ENCODE results near the gene REEP6.
"Not testable (repeated sequence)": the region's sequence is repeated elsewhere in the genome, so short reads cannot be mapped to it uniquely, and the experiment has no call there.

REEP6 gene

GRCh38 chr19:1492474-1493006 is 1.6 kb downstream of the REEP6 start:
- no peak for DNase-seq

DNA sequence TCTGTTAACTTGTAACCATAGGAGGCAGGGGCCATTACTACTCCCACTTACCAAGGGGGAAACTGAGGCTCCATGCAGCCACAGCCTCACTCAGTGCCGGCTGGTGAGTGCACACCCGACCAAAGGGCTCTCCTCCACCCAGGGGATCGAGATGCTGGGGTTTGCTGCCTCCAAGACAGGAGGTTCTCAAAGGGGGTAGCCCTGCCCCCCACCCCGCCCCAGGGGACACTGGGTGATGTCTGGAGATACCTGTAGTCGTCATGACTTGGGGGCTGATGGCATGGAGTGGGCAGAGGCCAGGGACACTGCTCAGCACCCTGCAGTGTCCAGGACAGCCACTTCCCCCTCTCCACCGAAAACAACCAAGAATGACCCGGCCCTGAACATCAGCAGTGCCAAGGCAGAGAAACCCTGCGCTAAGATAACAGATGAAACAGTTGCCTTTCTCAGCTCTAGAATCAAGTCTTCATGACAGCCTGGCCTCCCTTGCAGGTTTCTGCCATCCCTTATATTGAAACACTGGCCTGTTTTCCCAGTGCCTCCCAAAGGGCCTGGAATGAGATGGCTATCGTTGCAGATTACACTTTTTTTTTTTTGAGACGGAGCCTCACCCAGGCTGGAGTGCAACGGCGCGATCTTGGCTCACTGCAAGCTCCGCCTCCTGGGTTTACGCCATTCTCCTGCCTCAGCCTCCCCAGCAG is 3.3 kb downstream of the REEP6 start:
- DNase-seq = no peak

- no peak for DNase-seq
These were observed 4.2 kb downstream of the REEP6 start for GRCh38 chr19:1495051-1495798.

DNA sequence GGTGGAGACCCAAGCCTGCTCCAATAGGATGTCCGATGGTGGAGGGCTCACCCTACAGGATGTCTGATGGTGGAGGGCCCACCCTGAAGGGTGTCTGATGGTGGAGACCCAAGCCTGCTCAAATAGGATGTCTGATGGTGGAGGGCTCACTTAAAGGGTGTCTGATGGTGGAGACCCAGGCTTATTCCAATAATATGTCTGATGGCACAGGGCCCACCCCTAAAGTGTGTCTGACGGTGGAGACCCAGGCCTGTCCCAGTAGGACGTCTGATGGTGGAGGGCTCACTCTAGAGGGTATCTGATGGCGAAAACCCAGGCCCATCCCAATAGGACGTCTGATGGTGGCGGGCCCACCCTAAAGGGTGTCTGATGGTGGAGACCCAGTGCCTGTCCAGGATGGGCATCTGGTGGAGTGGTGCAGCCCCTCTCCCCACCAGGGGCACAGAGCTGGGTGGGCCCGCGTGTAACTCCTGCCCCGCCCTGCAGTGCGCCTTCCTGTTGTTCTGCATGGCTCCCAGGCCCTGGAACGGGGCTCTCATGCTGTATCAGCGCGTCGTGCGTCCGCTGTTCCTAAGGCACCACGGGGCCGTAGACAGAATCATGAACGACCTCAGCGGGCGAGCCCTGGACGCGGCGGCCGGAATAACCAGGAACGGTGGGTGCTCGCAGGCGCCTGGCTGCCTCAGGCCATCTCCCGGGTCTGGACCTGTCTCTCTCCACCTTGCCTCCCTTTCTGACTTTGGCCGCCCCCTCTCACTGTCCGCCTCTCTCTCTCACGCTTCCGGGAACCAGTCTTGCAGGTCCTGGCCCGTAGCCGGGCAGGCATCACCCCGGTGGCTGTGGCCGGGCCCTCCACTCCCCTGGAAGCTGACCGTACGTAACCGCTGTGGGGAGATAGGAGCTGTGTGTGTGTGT is 5.1 kb downstream of the REEP6 start:
- DNase-seq = no peak

GRCh38 chr19:1496714-1497577 is 6.0 kb downstream of the REEP6 start:
- no peak for DNase-seq

DNA sequence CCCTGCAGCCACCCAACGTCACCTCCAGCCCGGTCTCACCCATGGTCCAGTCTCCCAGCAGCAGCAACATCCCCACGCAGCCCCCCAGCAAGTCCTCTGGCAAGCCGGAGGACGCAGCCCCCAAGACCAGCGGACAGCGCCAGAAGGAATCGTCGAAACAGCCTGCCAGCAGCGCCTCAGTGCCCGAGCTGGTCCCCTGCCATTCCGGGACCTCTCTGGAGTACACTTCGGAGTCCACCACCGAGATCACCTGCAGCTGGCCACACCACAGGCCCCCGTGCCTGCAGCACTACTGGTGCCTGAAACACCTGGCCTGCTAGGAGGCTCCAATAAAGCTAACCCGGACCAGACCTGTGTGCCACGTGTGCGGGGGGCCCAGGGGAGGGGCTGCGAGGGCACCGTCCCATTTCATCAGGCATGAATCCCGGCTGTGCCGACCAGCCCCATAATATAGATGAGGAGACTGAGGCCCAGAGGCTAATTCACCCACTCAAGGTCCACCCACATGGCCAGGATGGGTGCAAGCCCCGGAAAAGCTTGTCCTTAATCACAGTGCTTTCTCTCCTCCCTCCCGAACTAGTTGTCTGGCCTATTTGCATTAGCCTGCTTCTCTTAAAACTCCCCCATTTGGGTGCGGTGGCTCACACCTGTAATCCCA is 6.7 kb downstream of the REEP6 start:
- no peak for DNase-seq

DNA sequence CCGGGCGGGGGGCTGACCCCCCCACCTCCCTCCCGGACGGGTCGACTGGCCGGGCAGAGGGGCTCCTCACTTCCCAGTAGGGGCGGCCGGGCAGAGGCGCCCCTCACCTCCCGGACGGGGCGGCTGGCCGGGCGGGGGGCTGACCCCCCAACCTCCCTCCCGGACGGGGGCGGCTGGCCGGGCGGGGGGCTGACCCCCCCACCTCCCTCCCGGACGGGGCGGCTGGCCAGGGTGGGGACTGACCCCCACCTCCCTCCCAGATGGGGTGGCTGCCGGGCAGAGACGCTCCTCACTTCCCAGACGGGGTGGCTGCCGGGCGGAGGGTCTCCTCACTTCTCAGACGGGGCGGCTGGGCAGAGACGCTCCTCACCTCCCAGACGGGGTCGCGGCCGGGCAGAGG is 8.2 kb downstream of the REEP6 start:
- not testable (repeated sequence) for DNase-seq

GRCh38 chr19:1501200-1501595 is 10.2 kb downstream of the REEP6 start:
- DNase-seq = no peak

DNA sequence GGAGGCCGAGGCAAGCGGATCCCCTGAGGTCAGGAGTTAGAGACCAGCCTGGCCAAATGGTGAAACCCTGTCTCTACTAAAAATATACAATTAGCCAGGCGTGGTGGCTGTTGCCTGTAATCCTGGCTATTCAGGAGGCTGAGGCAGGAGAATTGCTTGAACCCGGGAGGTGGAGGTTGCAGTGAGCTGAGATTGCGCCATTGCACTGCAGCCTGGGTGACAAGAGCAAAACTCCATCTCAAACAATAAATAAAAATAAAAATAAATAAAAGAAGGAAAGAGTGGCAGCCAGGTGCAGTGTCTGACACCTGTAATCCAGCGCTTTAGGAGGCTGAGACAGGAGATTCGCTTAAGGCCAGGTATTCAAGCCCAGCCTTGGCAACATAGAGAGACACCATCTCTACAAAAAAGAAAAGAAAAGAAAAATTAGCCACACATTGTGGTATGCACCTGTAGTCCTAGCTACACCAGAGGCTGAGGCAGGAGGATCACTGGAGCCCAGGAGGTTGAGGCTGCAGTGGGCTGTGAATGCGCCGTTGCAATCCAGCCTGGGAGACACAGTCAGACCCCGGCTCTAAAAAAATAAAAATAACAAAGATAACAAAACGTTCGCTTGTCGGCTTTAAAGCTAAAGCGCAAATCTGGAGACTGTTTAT is 11.6 kb downstream of the REEP6 start:
- no peak for DNase-seq

- no peak for DNase-seq
These were observed 12.3 kb downstream of the REEP6 start for GRCh38 chr19:1503089-1503924.

DNA sequence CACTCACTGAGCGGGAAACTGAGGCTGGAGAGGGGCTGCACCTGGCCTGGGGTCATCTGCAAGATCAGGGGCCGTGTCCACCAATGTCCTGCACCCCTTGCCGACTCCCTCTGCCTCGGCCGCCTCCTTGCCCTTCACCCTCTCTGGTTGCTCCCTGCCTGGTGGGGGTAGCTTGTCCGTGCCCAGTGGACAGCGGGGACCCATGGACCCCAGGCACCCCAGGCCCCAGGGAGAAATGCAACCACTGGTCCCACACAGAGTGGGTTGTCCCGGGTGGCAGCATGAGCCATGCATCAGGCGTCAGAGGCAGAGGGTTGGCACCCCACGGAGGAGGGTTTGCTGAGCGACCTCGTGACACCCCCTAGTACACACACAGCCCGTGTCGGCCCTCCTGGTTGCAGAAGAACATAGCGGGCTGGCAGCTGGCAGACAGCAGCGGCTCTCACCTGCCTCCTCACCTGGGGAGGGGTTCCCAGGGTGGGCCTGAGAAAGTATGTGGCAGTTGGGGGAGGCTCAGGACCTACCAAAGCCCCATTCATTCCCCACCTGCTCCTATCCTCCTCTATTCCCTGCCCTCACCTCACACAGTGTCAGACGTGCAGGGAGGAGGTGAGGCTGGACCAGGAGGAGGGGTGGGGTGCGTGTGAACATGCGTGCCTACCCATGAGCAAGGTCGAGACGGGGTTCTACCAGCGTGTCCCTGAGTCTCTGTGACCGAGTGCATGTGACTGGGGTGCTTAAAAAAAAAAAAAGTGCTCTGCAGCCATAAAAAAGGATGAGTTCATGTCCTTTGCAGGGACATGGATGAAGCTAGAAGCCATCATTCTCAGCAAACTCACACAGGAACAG is 13.2 kb downstream of the REEP6 start:
- DNase-seq = no peak

DNA sequence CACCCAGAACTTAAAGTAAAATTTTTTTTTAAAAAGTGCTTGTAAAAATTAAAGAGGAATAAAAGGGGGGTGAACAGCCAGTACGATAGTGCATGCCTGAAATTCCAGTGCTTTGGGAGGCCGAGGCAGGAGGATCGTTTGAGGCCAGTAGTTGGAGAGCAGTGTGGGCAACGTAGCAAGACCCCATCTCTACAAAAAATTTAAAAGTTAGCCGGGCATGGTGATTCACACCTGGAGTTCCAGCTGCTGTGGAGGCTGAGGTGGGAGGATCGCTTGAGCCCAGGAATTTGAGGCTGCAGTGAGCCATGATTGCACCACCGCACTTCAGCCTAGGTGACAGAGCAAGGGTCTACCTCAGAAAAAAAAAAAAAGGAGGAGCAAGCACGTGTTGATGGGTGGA is 14.0 kb downstream of the REEP6 start:
- no peak for DNase-seq

DNA sequence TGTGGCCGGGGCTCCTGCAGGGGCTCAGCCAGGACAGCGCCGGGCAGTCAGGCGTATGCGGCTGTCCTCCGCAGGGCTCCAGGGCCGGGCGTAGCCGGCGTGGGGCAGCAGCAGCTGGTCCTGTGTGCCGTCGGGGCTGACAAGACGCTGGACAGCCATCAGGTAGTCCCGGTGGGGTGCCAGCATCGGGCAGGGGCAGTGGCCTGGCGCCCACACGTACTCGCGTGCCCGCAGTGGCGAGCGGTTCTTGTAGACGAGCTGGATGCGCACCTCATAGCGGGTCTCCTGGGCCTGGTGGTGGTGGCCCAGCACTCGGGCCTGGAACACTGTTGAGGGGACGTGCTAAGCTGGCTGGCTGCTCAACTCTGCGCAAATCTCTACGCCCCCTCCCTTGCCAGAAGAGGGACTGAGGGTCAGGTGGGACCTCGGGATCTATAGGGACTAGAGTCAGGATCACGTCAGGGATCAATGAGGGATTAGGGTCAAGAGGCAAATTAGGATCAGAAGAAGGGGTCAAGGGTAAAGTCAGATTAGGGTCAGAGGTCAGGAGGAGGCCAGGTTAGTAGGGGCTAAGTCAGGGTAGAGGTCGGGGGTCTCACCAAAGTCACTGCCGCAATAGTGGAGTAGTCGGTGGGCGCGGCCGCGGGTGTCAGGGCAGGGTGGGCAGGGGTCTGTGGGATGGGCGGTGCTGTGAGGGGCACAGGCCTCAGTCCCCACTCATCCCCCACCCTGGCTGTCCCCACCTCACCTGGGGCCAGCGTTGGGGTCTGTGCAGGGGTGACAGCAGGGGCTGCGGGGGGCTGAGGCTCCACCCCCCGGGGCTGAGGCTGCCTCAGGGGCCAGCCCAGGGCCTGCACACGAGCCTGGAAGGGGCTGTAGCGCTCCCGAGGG is 15.3 kb downstream of the REEP6 start:
- no peak for DNase-seq

GRCh38 chr19:1507192-1507660 is 16.2 kb downstream of the REEP6 start:
- no peak for DNase-seq

- peak; percentile 96 for DNase-seq
These were observed 17.0 kb downstream of the REEP6 start for GRCh38 chr19:1507763-1508506.

- no peak for DNase-seq
These were observed 17.5 kb downstream of the REEP6 start for GRCh38 chr19:1508507-1508856.

Measured in DMS79 (cell line).